Measurements from ENCODE around the gene ERRFI1.

The ERRFI1 gene

DNA sequence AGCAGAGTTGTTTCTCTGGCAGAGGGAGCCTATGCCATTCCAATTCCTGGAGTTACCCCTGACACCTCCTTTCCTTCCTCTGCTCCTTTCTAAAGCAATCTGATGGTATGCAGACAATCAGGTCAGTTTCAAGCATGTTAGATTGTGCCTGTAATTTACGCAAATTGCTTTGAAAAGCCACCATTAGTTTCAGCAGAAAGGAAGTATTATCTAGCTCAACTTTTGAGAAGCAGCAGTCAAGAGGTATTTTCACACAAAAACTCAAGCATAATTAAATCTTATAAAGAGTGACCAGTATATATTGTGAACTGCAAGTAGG, 2.2 kb downstream of the ERRFI1 start:
- H3K4me3 ChIP-seq (ENCODE audit: low read depth, low read length), result no peak overlapping the region
- no peaks in the 10 kb centered on the region for H3K36me3 ChIP-seq
- no peak overlapping the region for H3K27ac ChIP-seq
- TF ChIP-seq, protein P1, sequence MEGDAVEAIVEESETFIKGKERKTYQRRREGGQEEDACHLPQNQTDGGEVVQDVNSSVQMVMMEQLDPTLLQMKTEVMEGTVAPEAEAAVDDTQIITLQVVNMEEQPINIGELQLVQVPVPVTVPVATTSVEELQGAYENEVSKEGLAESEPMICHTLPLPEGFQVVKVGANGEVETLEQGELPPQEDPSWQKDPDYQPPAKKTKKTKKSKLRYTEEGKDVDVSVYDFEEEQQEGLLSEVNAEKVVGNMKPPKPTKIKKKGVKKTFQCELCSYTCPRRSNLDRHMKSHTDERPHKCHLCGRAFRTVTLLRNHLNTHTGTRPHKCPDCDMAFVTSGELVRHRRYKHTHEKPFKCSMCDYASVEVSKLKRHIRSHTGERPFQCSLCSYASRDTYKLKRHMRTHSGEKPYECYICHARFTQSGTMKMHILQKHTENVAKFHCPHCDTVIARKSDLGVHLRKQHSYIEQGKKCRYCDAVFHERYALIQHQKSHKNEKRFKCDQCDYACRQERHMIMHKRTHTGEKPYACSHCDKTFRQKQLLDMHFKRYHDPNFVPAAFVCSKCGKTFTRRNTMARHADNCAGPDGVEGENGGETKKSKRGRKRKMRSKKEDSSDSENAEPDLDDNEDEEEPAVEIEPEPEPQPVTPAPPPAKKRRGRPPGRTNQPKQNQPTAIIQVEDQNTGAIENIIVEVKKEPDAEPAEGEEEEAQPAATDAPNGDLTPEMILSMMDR (IDR thresholded peaks at IDR 0.05; ENCODE audit: low read depth, low read length), result no peak
- no peak for DNase-seq
- H3K27me3 ChIP-seq (ENCODE audit: insufficient read depth, low read depth, severe bottlenecking), result no peaks in the 10 kb centered on the region
- H3K9me3 ChIP-seq (ENCODE audit: severe bottlenecking), result no peaks in the 10 kb centered on the region

GRCh38 chr1:8023287-8023994, 2.7 kb downstream of the ERRFI1 start:
- TF ChIP-seq, protein P1 (IDR thresholded peaks at IDR 0.05; ENCODE audit: low read depth, low read length), result no peak
- H3K4me3 ChIP-seq (ENCODE audit: low read depth, low read length), result no peak overlapping the region
- H3K27ac ChIP-seq, result no peak overlapping the region

GRCh38 chr1:8022395-8023286, 3.5 kb downstream of the ERRFI1 start:
- no peak for DNase-seq
- H3K4me3 ChIP-seq (ENCODE audit: low read depth, low read length), result no peak overlapping the region
- no peaks in the 10 kb centered on the region for H3K27me3 ChIP-seq (ENCODE audit: insufficient read depth, low read depth, severe bottlenecking)
- TF ChIP-seq, protein P1 (IDR thresholded peaks at IDR 0.05; ENCODE audit: low read depth, low read length), result no peak
- H3K27ac ChIP-seq, result no peak overlapping the region
- H3K9me3 ChIP-seq (ENCODE audit: severe bottlenecking), result no peaks in the 10 kb centered on the region
- no peaks in the 10 kb centered on the region for H3K36me3 ChIP-seq

More at GRCh38 chr1:8023287-8023994, 2.7 kb downstream of the ERRFI1 start:
- Histone ChIP-seq H3K9me3 (ENCODE audit: severe bottlenecking) (no peaks in the 10 kb centered on the region), H3K36me3 (no peaks in the 10 kb centered on the region), H3K27me3 (ENCODE audit: insufficient read depth, low read depth, severe bottlenecking) (no peaks in the 10 kb centered on the region)
- DNase-seq, result no peak

DNA sequence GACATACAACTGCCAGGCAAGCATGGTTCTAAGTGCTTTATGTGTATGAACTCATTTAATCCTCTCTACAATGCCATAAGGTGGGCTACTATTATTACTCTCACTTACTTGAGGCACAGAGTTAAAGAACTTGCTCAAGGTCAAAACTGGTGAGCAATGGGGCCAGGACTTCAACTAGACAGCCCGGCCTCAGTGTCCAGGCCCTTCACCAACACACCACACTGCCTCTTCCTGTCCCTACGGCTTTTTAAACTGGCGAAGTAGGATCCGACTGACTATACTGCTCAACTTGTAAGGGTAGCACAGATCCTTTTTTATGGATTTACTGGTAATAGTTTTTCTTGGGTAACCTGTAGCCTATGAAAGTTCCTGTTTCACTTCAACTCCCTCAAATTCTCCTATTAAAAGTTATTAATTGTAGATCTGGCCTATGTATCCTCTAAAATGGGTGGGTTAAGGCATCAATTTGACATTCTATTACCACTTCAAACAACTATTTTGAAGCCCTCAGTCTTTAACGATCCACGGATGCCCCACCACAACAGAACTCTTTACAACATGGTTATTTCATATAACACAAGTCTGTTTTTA, 4.3 kb downstream of the ERRFI1 start:
- H3K27me3 ChIP-seq (ENCODE audit: insufficient read depth, low read depth, severe bottlenecking), result no peaks in the 10 kb centered on the region

GRCh38 chr1:8020032-8020431, 6.1 kb downstream of the ERRFI1 start:
- H3K27ac ChIP-seq, result no peak overlapping the region
- TF ChIP-seq, protein P1 (IDR thresholded peaks at IDR 0.05; ENCODE audit: low read depth, low read length), result no peak
- H3K36me3 ChIP-seq, result 0 out of 2 replicates have a peak, but pooled peaks cover 2% of the 10 kb centered on the region
- no peak for DNase-seq
- no peak overlapping the region for H3K4me3 ChIP-seq (ENCODE audit: low read depth, low read length)
- H3K9me3 ChIP-seq (ENCODE audit: severe bottlenecking), result no peaks in the 10 kb centered on the region
- H3K27me3 ChIP-seq (ENCODE audit: insufficient read depth, low read depth, severe bottlenecking), result no peaks in the 10 kb centered on the region

More for the DNA sequence above, 4.3 kb downstream of the ERRFI1 start:
- no peak overlapping the region for H3K27ac ChIP-seq
- TF ChIP-seq, protein P1 (IDR thresholded peaks at IDR 0.05; ENCODE audit: low read depth, low read length), result no peak
- H3K9me3 ChIP-seq (ENCODE audit: severe bottlenecking), result no peaks in the 10 kb centered on the region
- no peak overlapping the region for H3K4me3 ChIP-seq (ENCODE audit: low read depth, low read length)
- H3K36me3 ChIP-seq, result no peaks in the 10 kb centered on the region
- no peak for DNase-seq
